Mesodermal cell (in vitro differentiated cells): Measurements from ENCODE around the gene STARD9. TPM values are rescaled to one million over a fixed set of nuclear protein-coding genes. Genes with fewer than 3 reads are reported as not detected.
A peak's percentile ranks its signal among the peaks of the same experiment; 100 is the strongest.

ENCODE experiments used
- H3K27ac ChIP-seq: 2 replicates; pipeline ENCODE4 v1.7.0; 2013; ENCODE audit warnings: mild to moderate bottlenecking, low read depth, low read length, moderate library complexity; ENCODE audit not compliant: severe bottlenecking
- H3K36me3 ChIP-seq: 2 replicates; pipeline ENCODE4 v1.7.1; 2013; ENCODE audit warnings: mild to moderate bottlenecking, low read length, moderate library complexity; ENCODE audit not compliant: control insufficient read depth, insufficient read depth
- H3K4me1 ChIP-seq: one replicate; pipeline ENCODE4 v1.7.1; 2013; ENCODE audit warnings: mild to moderate bottlenecking, low read length; ENCODE audit not compliant: insufficient read depth, control insufficient read depth, poor library complexity, severe bottlenecking
- H3K4me3 ChIP-seq: 2 replicates; pipeline ENCODE4 v1.7.0; 2013; ENCODE audit warnings: low read length, control low read depth, mild to moderate bottlenecking; ENCODE audit not compliant: insufficient read depth, poor library complexity, severe bottlenecking; ENCODE audit errors: extremely low read depth
- H3K9me3 ChIP-seq: 2 replicates; pipeline ENCODE4 v1.7.1; 2013; ENCODE audit warnings: mild to moderate bottlenecking, low read length, moderate library complexity; ENCODE audit not compliant: control insufficient read depth
- WGBS, 2 experiments: methylation state at CpG; one replicate each; pipeline ENCODE4 v1.1.5; 2013; ENCODE audit warnings: missing lambda C conversion rate in 2 of 2; ENCODE audit not compliant: insufficient coverage in 2 of 2; 5-methylcytosine and 5-hydroxymethylcytosine counted together
- polyA plus RNA-seq, 2 experiments: library from polyadenylated mRNA; stranded (reverse); fragments of 50-300 nt; gene quantifications; one replicate each; pipeline ENCODE4 v1.2.3, GENCODE V29; 2013

The STARD9 gene
- 3.9 TPM for polyA plus RNA-seq (2013, experiment 1 of 2)
- polyA plus RNA-seq (2013, experiment 2 of 2) = 3.1 TPM

GRCh38 chr15:42575188-42576039 is at the start of gene STARD9:
STARD9 (plus strand) TSS chr15:42575606; CDS start chr15:42575716, 110 bp downstream.
- peak within 1 kb of the TSS; percentile 68 for H3K4me3 ChIP-seq
- WGBS, 2 experiments = 0% methylated on average over 77 to 79 of the region's 95 CpGs
- peak within 1 kb of the TSS; percentile 49 for H3K27ac ChIP-seq
- no peaks in the 10 kb centered on the region for H3K36me3 ChIP-seq
- H3K9me3 ChIP-seq = no peaks in the 10 kb centered on the region
- H3K4me1 ChIP-seq = no peaks in the 10 kb centered on the region

- H3K27ac ChIP-seq = no peak overlapping the region
- no peak overlapping the region for H3K4me3 ChIP-seq
- peaks cover 57% of the 10 kb centered on the region for H3K36me3 ChIP-seq
- 89 to 100% methylated on average over 2 of the region's 3 CpGs for WGBS, 2 experiments
- no peaks in the 10 kb centered on the region for H3K4me1 ChIP-seq
- no peaks in the 10 kb centered on the region for H3K9me3 ChIP-seq
Observed at GRCh38 chr15:42528970-42529369, 46.4 kb upstream of the STARD9 start.

- Histone ChIP-seq H3K4me3 (no peak overlapping the region), H3K36me3 (peaks cover 46% of the 10 kb centered on the region), H3K27ac (no peak overlapping the region), H3K4me1 (no peaks in the 10 kb centered on the region), H3K9me3 (no peaks in the 10 kb centered on the region)
- no CpG with 5 or more reads among the region's 1 CpG for WGBS, 2 experiments
Observed at GRCh38 chr15:42533246-42533645, 42.2 kb upstream of the STARD9 start.

- WGBS, 2 experiments = 90 to 100% methylated on average over 1 to 2 of the region's 4 CpGs
- H3K4me3 ChIP-seq = no peak overlapping the region
- peaks cover 12% of the 10 kb centered on the region for H3K4me1 ChIP-seq
- no peak overlapping the region for H3K27ac ChIP-seq
- H3K36me3 ChIP-seq = peaks cover 52% of the 10 kb centered on the region
- H3K9me3 ChIP-seq = no peaks in the 10 kb centered on the region
Observed at GRCh38 chr15:42544853-42545629, 30.4 kb upstream of the STARD9 start.

- no peaks in the 10 kb centered on the region for H3K9me3 ChIP-seq
- H3K36me3 ChIP-seq = peaks cover 34% of the 10 kb centered on the region
- WGBS, 2 experiments = 2 to 3% methylated on average over 6 of the region's 9 CpGs
- peak overlapping the region; percentile 91 for H3K4me3 ChIP-seq
- peak overlapping the region; percentile 52 for H3K27ac ChIP-seq
- peaks cover 12% of the 10 kb centered on the region for H3K4me1 ChIP-seq
Observed at GRCh38 chr15:42547918-42548248, 27.5 kb upstream of the STARD9 start.

- Histone ChIP-seq H3K4me3 (peak within 1 kb of the TSS; percentile 91), H3K4me1 (peaks cover 12% of the 10 kb centered on the region), H3K9me3 (no peaks in the 10 kb centered on the region), H3K36me3 (peaks cover 29% of the 10 kb centered on the region), H3K27ac (peak within 1 kb of the TSS; percentile 52)
- 0% methylated on average over 62 to 65 of the region's 71 CpGs for WGBS, 2 experiments
Observed at GRCh38 chr15:42548249-42549031, 27.0 kb upstream of the STARD9 start, which contains the start of the genes HAUS2 and LRRC57. HAUS2 (plus strand) TSS chr15:42548838; CDS start chr15:42548873, 35 bp downstream. LRRC57 (minus strand) TSS chr15:42548793; CDS start chr15:42548434, 359 bp downstream.

- Histone ChIP-seq H3K36me3 (peaks cover 26% of the 10 kb centered on the region), H3K4me3 (peak overlapping the region; percentile 91), H3K4me1 (peaks cover 12% of the 10 kb centered on the region), H3K27ac (peak overlapping the region; percentile 52), H3K9me3 (no peaks in the 10 kb centered on the region)
- WGBS, 2 experiments = 0% methylated on average over 5 to 6 of the region's 15 CpGs
Observed at GRCh38 chr15:42549032-42549491, 26.3 kb upstream of the STARD9 start.

GRCh38 chr15:42549741-42550392 is 25.5 kb upstream of the STARD9 start:
- H3K9me3 ChIP-seq = no peaks in the 10 kb centered on the region
- 45 to 80% methylated on average over 4 to 7 of the region's 12 CpGs for WGBS, 2 experiments
- no peak overlapping the region for H3K27ac ChIP-seq
- peaks cover 12% of the 10 kb centered on the region for H3K4me1 ChIP-seq
- H3K36me3 ChIP-seq = peaks cover 20% of the 10 kb centered on the region
- H3K4me3 ChIP-seq = peak overlapping the region; percentile 91

GRCh38 chr15:42553554-42553953 is 21.9 kb upstream of the STARD9 start:
- H3K9me3 ChIP-seq = no peaks in the 10 kb centered on the region
- peaks cover 21% of the 10 kb centered on the region for H3K36me3 ChIP-seq
- H3K4me3 ChIP-seq = no peak overlapping the region
- 100% methylated on average over 1 of the region's 1 CpG; no CpG with 5 or more reads in 1 of the 2 experiments for WGBS, 2 experiments
- H3K27ac ChIP-seq = no peak overlapping the region
- no peaks in the 10 kb centered on the region for H3K4me1 ChIP-seq
